H1 (cell line): ENCODE data around the gene RRP7A. TPM values are rescaled to one million over a fixed set of nuclear protein-coding genes. Genes with fewer than 3 reads are reported as not detected.
A peak's percentile ranks its signal among the peaks of the same experiment; 100 is the strongest.

Source experiments
- CTCF ChIA-PET: fragments of 300-600 bp; sonication (Branson Sonifier 250); formaldehyde crosslinking; loops from one replicate; lab custom pipeline; 2021; ENCODE audit not compliant: partially characterized antibody; lab: Charles Lee
- POLR2A ChIA-PET: fragments of 300-600 bp; sonication (Branson Sonifier 250); formaldehyde crosslinking; loops from one replicate; lab custom pipeline; 2021; ENCODE audit warnings: inconsistent platforms; ENCODE audit not compliant: partially characterized antibody; lab: Charles Lee
- DNase-seq, 2 experiments: peaks; one replicate each; pipeline versions ENCODE4 v3.0.0 to v3.0.0-alpha.2; 2010 to 2022; ENCODE audit warnings: low spot score in 2 of 2, low read depth in 1 of 2, mixed read lengths in 1 of 2
- FAIRE-seq: peaks from 2 replicates; lab custom pipeline; 2011; peaks lifted over from hg19 to GRCh38; lab: Jason Lieb, UNC
- H2AFZ ChIP-seq: 2 replicates; pipeline ENCODE4 v1.8.1; 2012; ENCODE audit warnings: low read length, inconsistent platforms
- H2AK5ac ChIP-seq: 2 replicates; pipeline ENCODE4 v1.6.1; 2013; ENCODE audit warnings: low read depth, low read length
- H2BK120ac ChIP-seq: replicated peaks from 2 replicates; pipeline ENCODE3; 2013; ENCODE audit warnings: low read depth, low read length, inconsistent platforms
- H2BK12ac ChIP-seq: 2 replicates; pipeline ENCODE4 v1.6.1; 2013; ENCODE audit warnings: low read depth, low read length
- H2BK15ac ChIP-seq: 2 replicates; pipeline ENCODE4 v1.6.1; 2013; ENCODE audit warnings: low read length
- H2BK20ac ChIP-seq: 2 replicates; pipeline ENCODE4 v1.6.1; 2013; ENCODE audit warnings: low read length
- H2BK5ac ChIP-seq: 2 replicates; pipeline ENCODE4 v1.6.1; 2013; ENCODE audit warnings: low read depth, low read length
- H3K14ac ChIP-seq: 2 replicates; pipeline ENCODE4 v1.6.1; 2013; ENCODE audit warnings: inconsistent platforms; ENCODE audit not compliant: insufficient read length
- H3K18ac ChIP-seq: 2 replicates; pipeline ENCODE4 v1.6.1; 2013; ENCODE audit warnings: low read length; ENCODE audit errors: extremely low read depth
- H3K23ac ChIP-seq: 2 replicates; pipeline ENCODE4 v1.6.1; 2013; ENCODE audit warnings: inconsistent platforms; ENCODE audit not compliant: insufficient read length
- H3K23me2 ChIP-seq: 2 replicates; pipeline ENCODE4 v1.6.1; 2013; ENCODE audit warnings: low read depth, low read length
- H3K27ac ChIP-seq: 2 replicates; pipeline ENCODE4 v1.6.1; 2011; ENCODE audit warnings: low read depth, low read length, inconsistent platforms
- H3K27me3 ChIP-seq, 4 experiments: replicated peaks in 1 of 4; 1 replicate in 1 of 4; 2 replicates in 3 of 4; pipeline versions ENCODE4 v1.6.1 to v1.8.1; 2011 to 2013; ENCODE audit warnings: low read length in 3 of 4, mild to moderate bottlenecking in 3 of 4, inconsistent platforms in 2 of 4, mixed read lengths in 2 of 4, moderate library complexity in 1 of 4; ENCODE audit not compliant: control insufficient read depth in 3 of 4, insufficient read depth in 3 of 4; ENCODE audit errors: extremely low read depth in 1 of 4
- H3K36me3 ChIP-seq, 4 experiments: 2 replicates each; pipeline versions ENCODE4 v1.6.1 to v1.8.1; 2011 to 2013; ENCODE audit warnings: mild to moderate bottlenecking in 4 of 4, low read length in 3 of 4, moderate library complexity in 2 of 4, control low read depth in 1 of 4, inconsistent platforms in 1 of 4; ENCODE audit not compliant: insufficient read depth in 4 of 4, control insufficient read depth in 2 of 4
- H3K4ac ChIP-seq: replicated peaks from 2 replicates; pipeline ENCODE3; 2013; ENCODE audit warnings: low read length, low read depth, mixed read lengths, inconsistent platforms; ENCODE audit not compliant: insufficient read length
- H3K4me1 ChIP-seq, 4 experiments: replicated peaks in 1 of 4; 1 replicate in 1 of 4; 2 replicates in 3 of 4; pipeline versions ENCODE4 v1.6.1 to v1.8.1; 2011 to 2013; ENCODE audit warnings: low read length in 3 of 4, inconsistent platforms in 2 of 4, mixed read lengths in 1 of 4; ENCODE audit not compliant: insufficient read depth in 4 of 4, control insufficient read depth in 3 of 4
- H3K4me2 ChIP-seq, 2 experiments: 2 replicates each; pipeline versions ENCODE4 v1.6.1 to v1.8.1; 2011 to 2013; ENCODE audit warnings: low read depth in 2 of 2, low read length in 2 of 2, control low read depth in 1 of 2, inconsistent platforms in 1 of 2, mild to moderate bottlenecking in 1 of 2; ENCODE audit not compliant: insufficient read depth in 1 of 2
- H3K4me3 ChIP-seq, 4 experiments: fragments of 200-600, 300-600 bp in 1 of 4; sonication (generic), shearing (Covaris generic), sonication (Bioruptor Twin) in 1 of 4; 2 replicates each; pipeline versions ENCODE4 v1.5.1 to v1.8.1; 2011 to 2016; ENCODE audit warnings: low read length in 4 of 4, low read depth in 3 of 4, control low read depth in 2 of 4, inconsistent platforms in 2 of 4, mild to moderate bottlenecking in 2 of 4, mixed read lengths in 1 of 4, moderate library complexity in 1 of 4; ENCODE audit not compliant: insufficient read depth in 2 of 4; ENCODE audit errors: extremely low read depth in 1 of 4
- H3K56ac ChIP-seq: replicated peaks from 2 replicates; pipeline ENCODE3; 2013; ENCODE audit warnings: low read depth, mild to moderate bottlenecking, mixed read lengths, low read length, inconsistent platforms; ENCODE audit not compliant: insufficient read length
- H3K79me1 ChIP-seq: 2 replicates; pipeline ENCODE4 v1.6.1; 2013; ENCODE audit warnings: low read depth, low read length, control low read depth
- H3K79me2 ChIP-seq, 2 experiments: 2 replicates each; pipeline versions ENCODE4 v1.6.1 to v1.8.1; 2012 to 2013; ENCODE audit warnings: low read length in 2 of 2, mild to moderate bottlenecking in 2 of 2, inconsistent platforms in 1 of 2; ENCODE audit not compliant: insufficient read depth in 2 of 2, control insufficient read depth in 1 of 2
- H3K9ac ChIP-seq, 4 experiments: replicated peaks in 1 of 4; 1 replicate in 1 of 4; 2 replicates in 3 of 4; pipeline versions ENCODE4 v1.6.1 to v1.8.1; 2011 to 2013; ENCODE audit warnings: low read depth in 3 of 4, low read length in 3 of 4, control low read depth in 2 of 4, mild to moderate bottlenecking in 2 of 4, moderate library complexity in 2 of 4, inconsistent platforms in 1 of 4; ENCODE audit errors: extremely low read depth in 1 of 4
- H3K9me3 ChIP-seq, 2 experiments: 2 replicates each; pipeline versions ENCODE4 v1.6.1 to v1.8.1; 2012 to 2013; ENCODE audit warnings: mild to moderate bottlenecking in 2 of 2, moderate library complexity in 2 of 2, control low read depth in 1 of 2, inconsistent platforms in 1 of 2, low read depth in 1 of 2, low read length in 1 of 2, mixed read lengths in 1 of 2; ENCODE audit not compliant: insufficient read depth in 2 of 2
- H4K20me1 ChIP-seq, 2 experiments: replicated peaks in 1 of 2; 2 replicates each; pipeline versions ENCODE3 to v1.8.1; 2011 to 2013; ENCODE audit warnings: inconsistent platforms in 2 of 2, low read length in 2 of 2, mild to moderate bottlenecking in 1 of 2; ENCODE audit not compliant: insufficient read depth in 2 of 2, control insufficient read depth in 1 of 2
- H4K5ac ChIP-seq: 2 replicates; pipeline ENCODE4 v1.6.1; 2013; ENCODE audit warnings: low read length, low read depth, mixed read lengths, inconsistent platforms; ENCODE audit not compliant: insufficient read length
- H4K8ac ChIP-seq: 2 replicates; pipeline ENCODE4 v1.8.0; 2013; ENCODE audit warnings: mild to moderate bottlenecking, moderate library complexity, low read length, inconsistent platforms; ENCODE audit not compliant: insufficient read depth; ENCODE audit errors: extremely low read depth
- H4K91ac ChIP-seq: replicated peaks from 2 replicates; pipeline ENCODE3; 2013; ENCODE audit warnings: low read length, mixed read lengths, inconsistent platforms; ENCODE audit not compliant: insufficient read length
- ASH2L ChIP-seq: fragments of 200-600, 300-600 bp; sonication (generic); IDR thresholded peaks from one replicate; pipeline ENCODE4 v1.7.1; 2017; ENCODE audit warnings: low read length
- CEBPB ChIP-seq: IDR thresholded peaks from 2 replicates; pipeline ENCODE4 v1.6.1; 2012; ENCODE audit warnings: low read depth, low read length
- CHD2 ChIP-seq: IDR thresholded peaks from 2 replicates; pipeline ENCODE4 v1.6.1; 2012; ENCODE audit warnings: low read length, improper control_type of control experiment
- EGR1 ChIP-seq: IDR thresholded peaks from 2 replicates; pipeline ENCODE4 v1.6.1; 2011; ENCODE audit warnings: low read depth, low read length, borderline replicate concordance
- EP300 ChIP-seq, 2 experiments: IDR thresholded peaks; 1 replicate in 1 of 2; 2 replicates in 1 of 2; pipeline ENCODE4 v1.6.1; 2011 to 2012; ENCODE audit warnings: low read depth in 2 of 2, low read length in 2 of 2, mild to moderate bottlenecking in 2 of 2, borderline replicate concordance in 1 of 2, inconsistent platforms in 1 of 2, moderate library complexity in 1 of 2
- GABPA ChIP-seq: IDR thresholded peaks from 2 replicates; pipeline ENCODE4 v1.6.1; 2011; ENCODE audit warnings: mild to moderate bottlenecking, low read length, moderate library complexity, borderline replicate concordance; ENCODE audit not compliant: insufficient read depth
- MAFK ChIP-seq: IDR thresholded peaks from 2 replicates; pipeline ENCODE4 v1.6.1; 2012; ENCODE audit warnings: low read depth, mild to moderate bottlenecking, improper control_type of control experiment, low read length
- NANOG ChIP-seq: IDR thresholded peaks from 2 replicates; pipeline ENCODE4 v1.6.1; 2011; ENCODE audit warnings: low read length, low read depth, mild to moderate bottlenecking, inconsistent platforms; ENCODE audit not compliant: insufficient read depth, poor library complexity, severe bottlenecking
- RBBP5 ChIP-seq: IDR thresholded peaks from 2 replicates; pipeline ENCODE4 v1.7.1; 2012; ENCODE audit warnings: low read depth, mild to moderate bottlenecking, inconsistent platforms, low read length, moderate library complexity, borderline replicate concordance
- RFX5 ChIP-seq: IDR thresholded peaks from 2 replicates; pipeline ENCODE4 v1.6.1; 2011; ENCODE audit warnings: low read depth, low read length, improper control_type of control experiment, borderline replicate concordance
- SIN3A ChIP-seq, 2 experiments: IDR thresholded peaks in 1 of 2; conservative IDR thresholded peaks in 1 of 2; 2 replicates each; pipeline ENCODE4 v1.6.1; 2011 to 2012; ENCODE audit warnings: low read length in 2 of 2, improper control_type of control experiment in 1 of 2, low read depth in 1 of 2, mild to moderate bottlenecking in 1 of 2
- YY1 ChIP-seq: IDR thresholded peaks from 2 replicates; pipeline ENCODE4 v1.6.1; 2011; ENCODE audit warnings: low read depth, mild to moderate bottlenecking, low read length
- WGBS, 2 experiments: shearing (Covaris generic) in 1 of 2; methylation state at CpG; one replicate each; pipeline versions ENCODE4 v1.1.6 to v1.1.7; 2013 to 2015; ENCODE audit warnings: low lambda C conversion rate in 2 of 2, mixed read lengths in 2 of 2, inconsistent platforms in 1 of 2, low coverage in 1 of 2, missing lambda C conversion rate in 1 of 2; ENCODE audit not compliant: insufficient replicate concordance in 2 of 2, insufficient coverage in 1 of 2, insufficient read length in 1 of 2; ENCODE audit errors: extremely low coverage in 1 of 2, missing lambda C conversion rate in 1 of 2; 5-methylcytosine and 5-hydroxymethylcytosine counted together
- polyA plus RNA-seq, 7 experiments: library from polyadenylated mRNA; depleted of rRNA in 3 of 7; stranded (reverse) in 5 of 7; unstranded in 2 of 7; fragments of >200 nt in 5 of 7; fragments of 200-250 nt in 2 of 7; gene quantifications; 1 replicate in 5 of 7; 2 replicates in 1 of 7; 4 replicates in 1 of 7; pipeline versions ENCODE4 v1.2.1 to v1.2.3, GENCODE V29; 2011 to 2013; ENCODE audit warnings: missing spikeins in 2 of 7, mixed read lengths in 2 of 7
- total RNA-seq: library from RNA; stranded (reverse); fragmentation: NEBNext Ultra II Directional; extraction: Animal tissue kit (Norgen Biotek cat#: 25700); gene quantifications from 2 replicates; pipeline ENCODE4 v1.2.1, GENCODE V29; 2021

The RRP7A gene
- total and polyA plus RNA-seq, 2 of the 8 experiments (the other 6 are each of a cell fraction or from before 2014, with no cell fraction given): 18.4 to 49.0 TPM

- peaks cover 6% of the 10 kb centered on the region; the same call in 1 of the 2 replicates for H3K23me2 ChIP-seq
- H4K5ac ChIP-seq: no peak overlapping the region
- no peak overlapping the region for H3K27ac ChIP-seq
- 87% methylated on average over 7 of the region's 11 CpGs; no CpG with 5 or more reads in 1 of the 2 experiments for WGBS, 2 experiments
- no peak overlapping the region for H3K18ac ChIP-seq
- FAIRE-seq: no peak
- peaks cover 0 to 10% (median 9%) of the 10 kb centered on the region in 4 experiments; a peak in 4 of 7 replicates for H3K27me3 ChIP-seq
- CTCF ChIA-PET: interaction anchor here (0.8 to 1.6 kb wide), 6 partner anchors 12 to 350 kb away, joined by 3 to 11 read pairs (median 5); no protein-coding TSS in a partner anchor
- no peak overlapping the region for H3K14ac ChIP-seq
- no peak overlapping the region for H2BK20ac ChIP-seq
- H3K23ac ChIP-seq: no peak overlapping the region
- peaks cover 0 to 13% (median 4%) of the 10 kb centered on the region in 4 experiments; a peak in 4 of 7 replicates for H3K4me1 ChIP-seq
- H3K36me3 ChIP-seq: no peaks in the 10 kb centered on the region
- H2AK5ac ChIP-seq: no peak overlapping the region
- H2BK5ac ChIP-seq: no peak overlapping the region
- H3K9me3 ChIP-seq: peaks cover 7 to 9% of the 10 kb centered on the region in 2 experiments; a peak in 2 of 4 replicates
- no peak overlapping the region for H3K4me3 ChIP-seq
- H3K4me2 ChIP-seq: no peak overlapping the region
- H3K79me1 ChIP-seq: no peaks in the 10 kb centered on the region
- no peak overlapping the region for H4K8ac ChIP-seq
- no peak overlapping the region for H3K4ac ChIP-seq
- no peak overlapping the region for H4K91ac ChIP-seq
- POLR2A ChIA-PET: interaction anchor here (1.4 to 1.7 kb wide), 2 partner anchors 12 to 39 kb away, joined by 3 to 7 read pairs; no protein-coding TSS in a partner anchor
- H2BK12ac ChIP-seq: peak overlapping the region; percentile 1; the same call in 1 of the 2 replicates
- H3K56ac ChIP-seq: no peak overlapping the region
- no peaks in the 10 kb centered on the region for H3K79me2 ChIP-seq
- H2BK120ac ChIP-seq: no peak overlapping the region
- H3K9ac ChIP-seq: no peak overlapping the region
- H2AFZ ChIP-seq: no peak overlapping the region
- H4K20me1 ChIP-seq: no peaks in the 10 kb centered on the region
- no peak overlapping the region for H2BK15ac ChIP-seq
- no peak for DNase-seq
- TF ChIP-seq RFX5: no peak
- TF ChIP-seq MAFK: no peak
- TF ChIP-seq CEBPB: no peak
- no peak for TF ChIP-seq EP300 (IDR thresholded peaks at IDR 0.05; ENCODE audit: borderline replicate concordance in 1 of 2, low read depth in 2 of 2, low read length in 2 of 2)
- no peak for TF ChIP-seq RBBP5
- no peak for TF ChIP-seq NANOG
- TF ChIP-seq CHD2: no peak
- TF ChIP-seq GABPA: 0 out of 2 replicates have a peak, but pooled peaks have one; percentile 9
- no peak for TF ChIP-seq SIN3A (conservative IDR thresholded peaks at IDR 0.05 in 1 of 2, IDR thresholded peaks at IDR 0.05 in 1 of 2; ENCODE audit: low read depth in 1 of 2, low read length in 2 of 2)
- no peak for TF ChIP-seq YY1
- TF ChIP-seq EGR1: no peak
- TF ChIP-seq ASH2L: no peak
These were observed 29.9 kb upstream of the RRP7A start for GRCh38 chr22:42549331-42550060.
